Stimulated activated CD8-positive, alpha-beta memory T cell treated with anti-CD3 and anti-CD28 coated beads, Interleukin-2, amount 100 ng/mL, for 1 hour (primary cell): ENCODE results near the gene ALDH9A1.
"Not testable (repeated sequence)": the region's sequence is repeated elsewhere in the genome, so short reads cannot be mapped to it uniquely, and the experiment has no call there.

Experiments used
- DNase-seq, 2 donors: peaks; one replicate each; pipeline ENCODE4 v3.0.0-alpha.2; 2020; ENCODE audit warnings: low read depth in 2 of 2

Gene ALDH9A1

DNA sequence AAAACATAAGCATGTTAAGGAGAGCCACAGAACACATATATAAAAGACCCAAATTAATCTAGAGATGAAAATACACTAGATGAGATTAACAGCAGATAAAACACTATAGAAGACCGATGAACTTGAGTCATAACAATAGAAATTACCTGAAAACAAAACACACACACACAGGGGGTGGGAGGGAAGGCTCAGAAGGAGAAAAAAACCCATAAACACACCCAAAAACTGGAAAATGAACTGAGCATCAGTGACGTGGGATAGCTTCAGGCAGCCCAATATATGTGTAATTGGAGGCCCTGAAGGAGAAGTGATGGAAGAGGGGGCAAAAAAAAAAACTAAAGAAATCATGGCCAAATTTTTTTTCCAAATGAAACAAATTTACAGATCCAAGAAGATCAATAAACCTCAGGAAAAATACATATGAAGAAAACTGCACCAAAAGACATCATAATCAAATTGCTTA, 11.4 kb downstream of the ALDH9A1 start:
- DNase-seq, result no peak

DNA sequence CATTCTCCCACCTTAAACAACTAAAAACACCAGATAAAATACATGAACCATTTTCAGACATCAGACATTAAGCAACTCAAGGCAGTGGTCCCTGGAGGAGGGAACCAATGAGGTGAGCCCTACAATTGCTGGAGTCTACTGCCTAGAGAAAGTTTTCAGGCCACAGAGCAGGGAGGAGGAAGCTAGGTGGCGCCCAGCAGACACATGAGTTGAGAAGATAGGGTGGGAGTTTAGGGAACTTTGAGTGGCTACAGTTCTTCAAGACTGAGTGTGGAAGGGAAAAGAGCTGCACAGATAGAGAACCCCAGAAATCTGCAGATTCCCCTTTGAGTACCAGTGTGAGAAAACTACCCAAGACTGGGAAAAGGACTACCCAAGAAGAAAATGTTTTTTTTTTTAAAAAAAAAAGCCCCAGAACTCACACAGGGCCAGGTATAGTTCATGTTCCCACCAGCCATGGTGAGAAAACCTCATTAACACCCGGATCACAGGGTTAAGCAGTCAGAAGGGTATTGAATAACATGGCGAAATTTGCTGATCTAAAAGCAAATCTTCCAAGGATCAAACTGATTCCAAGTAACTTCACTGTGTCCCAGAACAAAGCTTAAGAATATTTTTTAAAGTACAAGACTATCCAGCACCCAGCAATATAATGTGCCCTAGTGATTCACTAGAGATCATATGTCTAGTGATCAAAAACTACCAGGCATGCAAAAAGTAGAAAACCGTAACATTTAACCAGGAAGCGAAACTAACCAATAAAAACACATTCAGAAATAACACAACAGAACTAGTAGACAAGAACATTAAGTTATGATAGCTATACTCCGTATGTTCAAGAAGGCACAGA, 12.0 kb downstream of the ALDH9A1 start:
- no peak for DNase-seq

DNA sequence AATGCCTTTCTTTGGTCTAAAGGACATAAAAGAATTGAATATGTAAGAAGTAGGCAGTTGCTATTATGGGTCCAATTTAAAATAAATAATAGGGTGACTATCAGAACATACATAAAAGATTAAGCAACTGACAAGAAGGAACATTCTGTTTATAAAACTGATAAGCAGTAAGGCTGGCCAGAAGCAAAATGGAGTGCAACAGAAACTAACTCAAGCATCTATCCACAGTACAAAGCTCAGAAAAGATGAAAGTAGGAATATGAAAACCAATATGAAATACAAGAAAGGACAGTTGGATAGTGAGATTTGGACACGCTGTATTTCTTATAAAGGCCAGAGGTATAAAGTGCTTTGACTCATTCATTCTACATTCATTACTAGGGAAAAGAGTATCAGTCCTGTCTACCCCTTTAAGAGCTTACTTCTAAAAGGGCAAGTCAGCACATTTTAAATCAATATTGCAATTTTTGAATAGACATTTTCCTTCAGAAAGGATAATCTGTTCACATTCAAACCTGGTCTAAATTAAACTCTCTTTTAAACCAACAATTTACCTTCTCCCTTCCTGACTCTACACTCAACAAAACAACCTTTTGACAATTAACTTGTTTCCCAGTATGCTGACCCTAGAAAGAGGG, 14.4 kb downstream of the ALDH9A1 start:
- no peak for DNase-seq

DNA sequence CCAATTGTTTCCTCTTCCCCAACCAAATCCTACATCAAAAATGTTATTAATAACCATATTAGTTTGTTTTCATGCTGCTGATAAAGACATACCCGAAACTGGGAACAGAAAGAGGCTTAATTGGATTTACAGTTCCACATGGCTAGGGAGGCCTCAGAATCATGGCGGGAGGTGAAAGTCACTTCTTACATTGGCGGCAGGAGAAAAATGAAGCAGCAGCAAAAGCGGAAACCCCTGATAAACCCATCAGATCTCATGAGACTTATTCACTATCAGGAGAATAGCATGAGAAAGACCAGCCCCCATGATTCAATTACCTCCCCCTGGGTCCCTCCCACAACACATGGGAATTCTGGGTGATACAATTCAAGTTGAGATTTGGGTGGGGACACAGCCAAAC, 17.6 kb downstream of the ALDH9A1 start:
- not testable (repeated sequence) for DNase-seq

DNA sequence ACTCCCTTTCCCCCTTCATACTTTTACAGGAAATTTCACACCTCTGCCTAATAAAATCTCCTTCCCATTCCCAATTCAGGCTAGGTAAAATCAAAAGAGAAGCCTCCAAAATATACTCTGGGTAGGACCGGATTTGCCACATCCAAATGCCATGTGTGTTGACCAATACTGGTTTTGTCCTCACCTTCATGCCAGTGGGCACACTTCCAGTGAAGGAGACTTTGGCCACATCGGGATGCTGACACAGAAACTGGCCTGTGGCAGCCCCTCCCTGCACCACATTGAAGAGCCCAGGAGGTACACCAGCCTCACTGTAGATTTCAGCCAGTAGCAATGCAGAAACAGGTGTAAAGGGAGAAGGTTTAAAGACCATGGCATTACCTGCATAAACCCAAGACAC, 18.1 kb downstream of the ALDH9A1 start:
- DNase-seq, result no peak

DNA sequence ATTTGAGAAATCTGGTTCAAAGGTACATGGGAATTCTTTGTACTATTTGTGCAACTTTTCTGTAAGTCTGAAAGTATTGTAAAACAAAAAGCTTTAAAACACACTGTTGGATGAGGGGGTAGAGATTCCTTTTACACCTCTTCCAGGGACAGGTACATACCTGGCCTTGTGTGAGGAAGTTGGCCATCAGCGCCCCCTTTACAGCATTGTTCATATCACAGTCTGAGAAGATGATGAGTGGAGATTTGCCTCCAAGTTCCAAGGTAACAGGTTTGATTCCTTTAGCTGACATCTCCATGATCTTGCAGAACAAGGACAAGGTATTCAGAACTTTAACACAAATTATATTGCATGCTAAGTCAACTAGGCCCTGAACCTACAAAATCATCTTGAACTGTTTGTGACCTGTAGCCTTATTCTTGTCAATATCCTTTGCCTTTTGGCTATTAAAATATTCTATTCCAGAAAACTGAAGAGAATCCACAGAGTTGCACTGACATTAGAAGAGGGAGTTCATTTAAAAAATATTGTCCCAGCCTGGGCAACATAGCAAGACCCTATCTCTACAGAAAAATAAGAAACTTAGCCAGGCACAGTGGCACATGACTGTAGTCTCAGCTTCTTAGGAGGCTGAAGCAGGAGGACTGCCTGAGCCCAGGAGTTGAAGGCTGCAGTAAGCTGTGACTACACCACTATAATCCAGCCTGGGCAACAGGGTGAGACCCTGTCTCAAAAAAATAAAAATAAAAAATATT, 18.9 kb downstream of the ALDH9A1 start:
- DNase-seq, result no peak

DNA sequence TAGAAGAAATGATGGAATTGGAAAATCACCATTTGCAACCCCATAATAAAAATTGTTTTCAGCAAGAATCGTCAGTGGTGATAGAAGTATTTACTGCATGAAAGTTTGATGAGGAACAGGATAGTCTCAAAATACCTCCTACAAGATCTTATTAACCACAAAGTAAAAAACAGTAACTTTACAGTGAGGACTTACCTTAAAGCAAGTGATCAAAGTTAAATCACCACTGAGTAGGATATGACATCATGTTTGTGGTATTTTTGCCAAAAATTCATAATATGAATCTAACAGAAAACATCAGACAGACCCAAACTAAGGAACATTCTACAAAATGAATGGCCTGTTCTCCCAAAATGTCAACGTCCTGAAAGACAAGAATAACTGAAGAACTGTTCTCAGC, 19.9 kb downstream of the ALDH9A1 start:
- DNase-seq, result no peak

DNA sequence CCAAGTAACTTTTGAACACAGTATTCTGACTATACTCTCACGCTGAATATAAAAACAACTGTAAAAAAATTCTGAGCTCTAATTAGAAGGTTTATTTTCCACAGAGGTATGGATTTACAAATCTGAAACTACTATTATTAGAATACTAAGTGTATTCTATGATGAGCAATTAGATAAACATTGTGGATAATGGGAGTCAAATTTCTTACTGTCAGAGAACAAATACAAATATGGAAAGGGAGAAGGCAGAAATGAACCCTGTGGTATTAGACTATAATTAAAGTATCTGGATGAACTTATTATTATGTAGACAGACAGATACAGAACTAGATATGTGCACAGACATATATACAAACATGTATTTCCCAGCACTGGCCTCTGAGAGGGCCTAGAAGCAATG, 22.6 kb downstream of the ALDH9A1 start:
- no peak for DNase-seq

DNA sequence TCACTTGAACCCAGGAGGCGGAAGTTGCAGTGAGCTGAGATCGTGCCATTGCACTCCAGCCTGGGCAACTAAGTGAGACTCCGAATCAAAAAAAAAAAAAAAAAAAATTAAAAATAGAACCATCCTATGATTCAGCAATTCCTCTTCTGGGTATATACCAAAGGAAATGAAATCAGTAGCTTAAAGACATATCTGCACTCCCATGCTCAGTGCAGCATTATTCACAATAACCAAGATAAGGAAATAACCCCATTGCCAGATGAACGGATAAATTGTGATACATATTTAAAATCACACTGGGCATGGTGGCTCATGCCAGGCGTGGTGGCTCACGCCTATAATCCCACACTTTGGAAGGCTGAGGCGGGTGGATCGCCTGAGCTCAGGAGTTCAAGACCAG, 23.8 kb downstream of the ALDH9A1 start:
- DNase-seq, result no peak

DNA sequence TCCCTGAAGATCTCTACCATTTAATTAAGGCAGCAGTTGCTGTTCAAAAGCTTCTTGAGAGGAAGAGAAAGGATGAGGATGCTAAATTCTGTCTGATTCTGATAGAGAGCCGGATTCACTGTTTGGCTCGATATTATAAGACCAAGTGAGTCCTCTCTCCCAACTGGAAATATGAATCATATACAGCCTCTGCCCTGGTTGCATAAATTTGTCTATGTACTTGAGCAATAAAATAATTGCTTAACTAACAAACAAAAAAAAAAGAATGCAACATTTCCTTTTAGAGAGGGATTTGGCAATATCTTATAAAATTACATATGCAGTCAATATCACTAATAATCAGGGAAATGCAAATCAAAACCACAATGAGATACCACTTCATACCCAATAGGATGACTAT, 26.8 kb downstream of the ALDH9A1 start:
- DNase-seq, result no peak

DNA sequence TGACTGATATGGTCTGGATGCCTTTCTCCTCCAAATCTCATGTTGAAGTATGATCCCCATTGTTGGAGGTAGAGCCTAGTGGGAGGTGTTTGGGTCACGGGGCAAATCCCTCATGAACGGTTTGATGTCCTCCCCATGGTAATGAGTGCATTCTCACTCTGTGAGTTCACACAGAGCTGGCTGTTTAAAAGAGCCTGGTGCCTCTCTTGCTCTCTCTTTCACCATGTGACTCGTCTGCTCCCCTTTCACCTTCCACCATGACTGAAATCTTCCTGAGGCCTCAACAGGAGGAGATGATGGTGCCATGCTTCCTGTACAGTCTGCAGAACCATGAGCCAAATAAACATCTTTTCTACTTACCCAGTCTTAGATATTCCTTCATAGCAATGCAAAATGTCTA, 30.2 kb downstream of the ALDH9A1 start:
- no peak for DNase-seq

DNA sequence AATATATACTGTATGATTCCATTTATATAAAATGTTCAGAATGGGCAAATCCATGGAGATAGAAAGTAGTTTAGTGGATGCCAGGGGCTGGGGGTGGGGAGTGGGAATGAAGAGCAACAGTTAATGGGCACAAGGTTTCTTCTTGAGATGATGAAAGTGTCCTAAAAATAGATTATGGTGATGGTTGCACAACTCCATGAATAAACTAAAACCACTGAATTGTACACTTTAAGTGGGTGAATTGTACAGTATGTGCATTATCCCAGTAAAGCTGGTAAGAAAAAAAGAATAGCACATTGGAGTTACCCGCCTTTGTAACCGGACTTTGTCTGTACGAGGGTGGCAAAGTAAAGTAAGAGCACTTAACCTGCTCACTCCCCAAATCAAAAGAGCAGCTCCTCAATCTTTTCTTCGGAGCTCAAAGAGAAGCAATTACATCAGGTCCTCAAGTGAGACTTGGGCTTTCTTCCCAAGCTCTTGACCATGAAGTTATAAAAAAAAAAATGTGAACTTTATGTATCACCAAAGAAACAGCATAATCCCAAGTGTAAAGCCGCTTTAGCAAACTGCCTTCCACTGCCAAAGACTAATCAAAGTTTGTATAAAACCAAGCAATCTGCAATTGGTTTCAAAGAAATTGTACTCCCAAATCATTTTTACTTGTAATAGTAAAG, 32.1 kb downstream of the ALDH9A1 start:
- no peak for DNase-seq

DNA sequence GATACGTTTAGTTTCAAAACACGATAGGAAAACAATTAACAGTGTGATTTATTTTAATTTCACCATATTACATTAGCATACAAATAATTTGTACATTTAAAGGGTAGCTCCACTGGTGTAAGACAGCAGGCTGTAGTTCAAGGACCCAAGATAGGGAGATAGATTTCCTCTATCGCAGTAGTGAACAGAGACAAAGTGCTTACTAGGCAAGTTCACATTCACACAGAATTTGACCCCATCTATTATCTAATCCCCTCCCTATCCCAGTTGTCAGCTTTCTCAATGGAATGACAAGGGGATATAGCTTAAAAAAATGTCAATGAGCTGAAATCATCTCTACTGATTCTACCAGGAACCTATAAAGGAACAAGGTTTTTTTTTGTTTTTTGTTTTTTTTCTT, 36.2 kb downstream of the ALDH9A1 start:
- DNase-seq, result no peak

DNA sequence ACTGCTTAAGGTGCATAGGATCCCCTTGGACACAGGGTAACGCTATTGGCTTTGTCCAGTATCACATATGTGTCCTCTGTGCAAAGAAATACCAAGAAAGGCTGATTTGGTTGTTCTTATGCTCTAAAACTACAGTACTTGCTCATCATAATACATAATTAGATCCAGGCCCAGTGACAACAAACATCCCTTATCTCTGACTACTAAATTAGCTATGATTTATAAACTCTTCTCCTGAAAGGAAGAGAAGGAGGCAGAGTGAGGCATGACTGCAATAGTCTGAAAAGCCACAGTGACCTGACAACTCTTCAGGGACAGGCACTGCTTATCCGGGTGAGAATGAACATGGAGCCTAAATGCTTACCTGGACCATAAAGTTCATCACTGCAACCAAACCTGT, 36.7 kb downstream of the ALDH9A1 start:
- no peak for DNase-seq

DNA sequence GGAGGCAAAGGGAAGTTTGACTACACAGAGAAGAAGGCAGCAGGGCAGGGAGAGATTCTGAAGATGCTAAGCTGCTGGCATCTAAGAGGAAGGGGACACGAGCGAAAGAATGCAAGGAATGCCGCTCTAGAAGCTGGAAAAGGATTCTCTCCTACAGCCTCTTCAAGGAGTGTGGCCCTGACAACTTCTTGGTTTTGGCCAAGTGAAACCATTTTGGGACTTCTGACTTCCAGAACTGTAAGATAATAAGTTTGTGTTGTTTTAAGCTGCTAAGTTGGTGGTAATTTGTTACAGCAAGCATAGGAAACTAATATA, 38.8 kb downstream of the ALDH9A1 start:
- DNase-seq, result no peak

DNA sequence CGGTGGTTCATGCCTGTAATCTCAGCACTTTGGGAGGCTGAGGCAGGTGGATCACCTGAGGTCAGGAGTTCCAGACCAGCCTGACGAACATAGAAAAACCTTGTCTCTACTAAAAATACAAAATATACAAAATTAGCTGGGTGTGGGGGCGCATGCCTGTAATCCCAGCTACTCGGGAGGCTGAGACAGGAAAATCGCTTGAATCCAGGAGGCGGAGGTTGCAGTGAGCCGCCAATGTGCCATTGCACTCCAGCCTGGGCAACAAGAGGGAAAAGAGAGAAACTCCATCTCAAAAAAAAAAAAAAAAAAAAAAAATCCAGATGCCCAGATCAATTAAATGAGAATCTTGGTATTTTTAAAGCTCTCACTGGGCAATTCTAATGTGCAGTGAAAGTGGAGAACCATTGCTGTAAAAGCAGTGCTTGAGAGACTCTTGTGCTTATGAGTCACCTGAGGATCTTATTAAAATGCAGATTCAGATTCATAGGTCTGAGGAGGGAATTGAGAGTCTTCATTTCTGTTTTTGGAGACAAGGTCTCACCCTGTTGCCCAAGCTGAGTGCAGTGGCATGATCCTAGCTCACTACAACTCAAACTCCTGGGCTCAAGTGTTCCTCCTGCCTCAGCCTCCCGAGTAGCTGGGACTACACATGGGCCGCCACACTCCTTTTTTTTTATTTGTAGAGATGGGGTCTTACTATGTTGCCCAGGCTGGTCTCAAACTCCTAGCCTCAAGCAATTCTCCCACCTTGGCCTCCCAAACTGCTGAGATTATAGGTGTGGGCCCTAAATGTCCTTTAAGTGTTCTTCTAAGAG, 39.4 kb downstream of the ALDH9A1 start:
- DNase-seq, result not testable (repeated sequence)

DNA sequence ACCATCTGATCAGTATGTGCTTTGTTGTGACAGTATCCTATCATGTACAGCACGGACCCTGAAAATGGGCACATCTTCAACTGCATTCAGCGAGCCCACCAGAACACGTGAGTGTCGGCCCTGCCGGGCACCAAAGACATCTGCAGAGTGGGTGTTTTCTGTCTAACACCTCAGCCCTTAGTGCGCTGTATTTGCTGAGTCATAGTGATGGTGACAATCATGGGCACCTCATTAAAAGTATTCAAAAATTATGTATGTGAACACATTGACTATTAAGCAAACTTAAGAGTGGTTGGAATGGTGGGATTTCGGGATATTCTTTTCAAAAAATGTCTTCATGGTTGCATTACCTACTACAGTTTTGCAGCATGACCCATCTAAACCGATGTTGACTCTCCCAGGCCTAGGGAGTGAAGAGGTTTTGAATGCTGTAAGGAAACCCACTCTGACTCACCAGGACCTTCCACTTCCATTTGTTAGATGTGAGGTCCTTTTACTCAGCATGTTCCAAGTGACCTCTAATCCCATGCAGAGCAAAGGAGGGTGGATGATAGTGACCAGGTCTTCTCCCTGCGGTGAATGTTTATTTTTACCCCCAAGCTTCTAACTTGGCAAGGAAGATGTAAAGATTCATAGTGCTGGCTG, 47.3 kb downstream of the ALDH9A1 start:
- DNase-seq, result no peak

DNA sequence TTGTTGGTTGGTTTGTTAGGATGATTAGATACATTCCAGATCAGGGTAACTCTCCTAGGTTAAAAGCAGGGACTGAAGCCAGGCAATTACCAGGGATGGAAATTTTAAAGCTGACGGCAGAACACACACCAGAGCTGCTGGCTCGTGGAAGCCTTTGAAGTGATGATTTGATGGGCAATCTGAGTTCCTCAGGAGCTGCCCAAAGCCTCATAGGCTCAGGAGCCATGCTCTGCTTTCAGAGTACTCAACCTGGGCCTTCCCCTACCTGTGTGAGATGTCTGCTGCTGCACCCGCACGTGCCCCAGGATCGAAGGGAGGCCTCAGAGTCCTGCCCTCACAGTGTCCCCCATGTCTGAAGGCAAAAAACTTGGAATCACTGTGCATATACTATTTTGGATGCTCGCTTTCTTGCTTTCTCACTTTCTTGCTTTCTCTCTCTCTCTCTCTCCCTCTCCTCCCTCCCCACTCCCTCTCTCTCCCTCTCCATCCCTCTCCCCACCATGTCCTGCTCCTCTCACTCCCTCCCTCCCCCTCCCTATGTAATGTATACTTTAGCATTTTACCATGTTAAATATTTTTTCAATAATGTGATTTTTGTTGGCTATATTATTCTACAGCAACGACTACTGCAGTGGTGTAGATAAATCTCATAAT, 49.3 kb downstream of the ALDH9A1 start:
- no peak for DNase-seq

DNA sequence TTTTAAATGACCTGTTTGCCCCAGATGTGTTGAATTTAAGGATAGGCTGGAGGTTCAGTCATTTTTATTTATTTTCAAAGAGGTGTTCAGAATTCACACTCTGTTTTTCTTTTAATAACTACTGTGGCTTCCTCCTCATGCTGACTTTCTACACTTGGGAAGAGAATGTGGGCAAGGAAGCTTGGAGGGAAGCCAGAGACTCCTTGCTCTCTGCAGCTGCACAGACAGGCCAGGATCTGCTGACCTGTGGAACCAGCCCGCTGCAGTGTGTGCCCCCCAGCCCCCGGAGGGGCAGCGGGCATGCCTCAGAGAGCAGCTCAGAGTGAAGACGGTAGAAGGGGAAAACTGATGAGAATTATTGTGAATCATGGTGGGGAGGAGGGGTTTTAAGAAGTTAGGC, 50.4 kb downstream of the ALDH9A1 start:
- no peak for DNase-seq

DNA sequence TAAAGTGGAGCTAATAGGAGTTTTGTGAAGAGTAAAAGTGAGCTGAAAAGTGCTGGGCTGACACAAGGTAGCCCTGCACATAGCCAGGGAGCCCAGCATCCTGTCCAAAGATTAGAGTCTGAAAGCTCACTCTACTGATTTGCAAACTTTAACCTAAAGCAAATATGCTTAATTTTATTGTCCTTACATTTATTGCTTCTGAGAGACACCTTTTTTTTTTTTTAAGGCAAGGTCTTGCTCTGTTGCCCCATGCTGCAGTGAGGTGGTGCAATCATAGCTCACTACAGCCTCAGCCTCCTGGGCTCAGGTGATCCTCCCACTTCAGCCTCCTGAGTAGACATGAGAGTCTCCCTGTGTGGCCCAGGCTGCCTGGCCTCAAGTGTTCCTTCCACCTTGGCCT, 50.8 kb downstream of the ALDH9A1 start:
- no peak for DNase-seq
